HepG2 (cell line): Measurements from ENCODE around the gene WARS2. TPM values are rescaled to one million over a fixed set of nuclear protein-coding genes. Genes with fewer than 3 reads are reported as not detected.

Source experiments
- ATAC-seq: fragments of 200-7000 bp; cut with Tn5 transposase; 3 replicates; pipeline ENCODE4 v1.9.1; 2020; ENCODE audit warnings: mild to moderate bottlenecking, moderate library complexity
- BruUV-seq: library from RNA; stranded (reverse); fragments of 400-500 nt; replicated peaks from 2 replicates; lab custom pipeline; 2021; lab: Mats Ljungman, UMichigan
- CTCF ChIA-PET: fragments of 300-600 bp; formaldehyde crosslinking; extraction: SDS; loops from one replicate; lab custom pipeline; 2021; ENCODE audit warnings: low total read pairs, inconsistent platforms, low intra/inter-chr PET ratio; lab: Yijun Ruan, JAX
- POLR2A ChIA-PET: fragments of 350-600 bp; sonication (Branson Sonifier 250); formaldehyde crosslinking; loops from one replicate; lab custom pipeline; 2020; ENCODE audit warnings: antibody characterized with exemption, inconsistent platforms; lab: Yijun Ruan, JAX
- DNase-seq: peaks from one replicate; pipeline ENCODE4 v3.0.0-alpha.2; 2015; ENCODE audit warnings: low spot score
- FAIRE-seq: peaks from 3 replicates; lab custom pipeline; 2011; peaks lifted over from hg19 to GRCh38; lab: Jason Lieb, UNC
- H2AFZ ChIP-seq: one replicate; pipeline ENCODE4 v1.6.1; 2011; ENCODE audit warnings: low read length, inconsistent platforms
- H3K27ac ChIP-seq: fragments of 300-600 bp; 3 replicates; pipeline ENCODE4 v1.8.0; 2011; ENCODE audit warnings: mixed run types, mild to moderate bottlenecking, mixed read lengths, low read length, inconsistent platforms; ENCODE audit not compliant: insufficient read depth; ENCODE audit errors: extremely low read length
- H3K27me3 ChIP-seq, 2 experiments: fragments of 200-600 bp in 1 of 2; 2 replicates in 1 of 2; 3 replicates in 1 of 2; pipeline versions ENCODE4 v1.6.0 to v1.8.0; 2011; ENCODE audit warnings: low read length in 2 of 2, mild to moderate bottlenecking in 2 of 2, moderate library complexity in 2 of 2, inconsistent platforms in 1 of 2; ENCODE audit not compliant: insufficient read depth in 2 of 2, control insufficient read depth in 1 of 2
- H3K36me3 ChIP-seq, 2 experiments: fragments of 200-600 bp in 1 of 2; replicated peaks in 1 of 2; 2 replicates in 1 of 2; 3 replicates in 1 of 2; pipeline versions ENCODE4 v1.5.1 to v1.8.0; 2011; ENCODE audit warnings: low read length in 2 of 2, inconsistent platforms in 1 of 2; ENCODE audit not compliant: insufficient read depth in 2 of 2, control insufficient read depth in 1 of 2
- H3K4me1 ChIP-seq: 2 replicates; pipeline ENCODE4 v1.5.1; 2012; ENCODE audit warnings: low read length, inconsistent platforms; ENCODE audit not compliant: insufficient read depth
- H3K4me2 ChIP-seq: 2 replicates; pipeline ENCODE4 v1.6.0; 2011; ENCODE audit warnings: low read depth, low read length, inconsistent platforms
- H3K4me3 ChIP-seq, 3 experiments: fragments of 200-600 bp in 1 of 3; sonication (generic), shearing (Covaris generic) in 1 of 3; replicated peaks in 1 of 3; 2 replicates each; pipeline ENCODE4 v1.5.1; 2011 to 2016; ENCODE audit warnings: low read length in 3 of 3, inconsistent platforms in 2 of 3, low read depth in 2 of 3, mild to moderate bottlenecking in 2 of 3, control low read depth in 1 of 3, mixed read lengths in 1 of 3; ENCODE audit not compliant: insufficient read depth in 1 of 3
- H3K79me2 ChIP-seq: one replicate; pipeline ENCODE4 v1.6.1; 2011; ENCODE audit warnings: low read length, inconsistent platforms; ENCODE audit not compliant: insufficient read depth
- H3K9ac ChIP-seq: 2 replicates; pipeline ENCODE4 v1.6.0; 2011; ENCODE audit warnings: mild to moderate bottlenecking, low read depth, low read length, inconsistent platforms; ENCODE audit not compliant: insufficient read depth
- H3K9me3 ChIP-seq: 2 replicates; pipeline ENCODE4 v1.5.1; 2012; ENCODE audit warnings: mild to moderate bottlenecking, low read length
- H4K20me1 ChIP-seq: 2 replicates; pipeline ENCODE4 v1.6.0; 2011; ENCODE audit warnings: inconsistent platforms, mild to moderate bottlenecking, low read length, moderate library complexity; ENCODE audit not compliant: insufficient read depth
- BCLAF1 ChIP-seq: fragments of 450-650 bp; IDR thresholded peaks from 2 replicates; pipeline ENCODE4 v1.6.1; 2017; ENCODE audit warnings: mild to moderate bottlenecking
- DNMT1 ChIP-seq: sonication (generic); formaldehyde crosslinking; IDR thresholded peaks from 2 replicates; pipeline ENCODE4 v1.5.1; 2020; ENCODE audit warnings: mild to moderate bottlenecking, missing genetic modification reagents
- GLMP ChIP-seq: sonication (generic); formaldehyde crosslinking; IDR thresholded peaks from 2 replicates; pipeline ENCODE4 v1.9.0; 2021; ENCODE audit warnings: missing genetic modification reagents, mild to moderate bottlenecking, borderline replicate concordance
- HNRNPLL ChIP-seq: fragments of 200-400 bp; formaldehyde crosslinking; IDR thresholded peaks from 2 replicates; pipeline ENCODE4 v1.6.1; 2017; ENCODE audit warnings: mild to moderate bottlenecking, low read depth, low read length; ENCODE audit not compliant: poor library complexity, severe bottlenecking
- KDM6A ChIP-seq: IDR thresholded peaks from 2 replicates; pipeline ENCODE4 v1.6.1; 2016; ENCODE audit warnings: low read depth
- KLF9 ChIP-seq: IDR thresholded peaks from 2 replicates; pipeline ENCODE4 v1.6.1; 2016; ENCODE audit warnings: low read depth
- NPAS2 ChIP-seq: sonication (generic); formaldehyde crosslinking; IDR thresholded peaks from 2 replicates; pipeline ENCODE4 v1.8.0; 2022; ENCODE audit warnings: mild to moderate bottlenecking, missing genetic modification reagents, borderline replicate concordance
- ZNF17 ChIP-seq: sonication (generic); formaldehyde crosslinking; IDR thresholded peaks from 2 replicates; pipeline ENCODE4 v1.5.0; 2020; ENCODE audit warnings: mild to moderate bottlenecking, missing genetic modification reagents
- ZNF33A ChIP-seq: sonication (generic); formaldehyde crosslinking; IDR thresholded peaks from 2 replicates; pipeline ENCODE4 v1.5.1; 2020; ENCODE audit warnings: missing genetic modification reagents, mild to moderate bottlenecking, moderate library complexity, borderline replicate concordance
- WGBS: methylation state at CpG from one replicate; pipeline ENCODE4 v1.1.6; 2017; ENCODE audit warnings: low lambda C conversion rate; 5-methylcytosine and 5-hydroxymethylcytosine counted together
- in situ Hi-C: cut with HindIII; loops from 2 replicates; pipeline ENCODE4 v1.10.0; 2017; ENCODE audit warnings: low pct_unique_long_range_greater_than_20kb; ENCODE audit not compliant: extremely low pct_ligation_motif_present
- intact Hi-C: fragments of 100-400 bp; cut with micrococcal nuclease; formaldehyde crosslinking; loops from one replicate; pipeline ENCODE4 v1.10.0; 2022; ENCODE audit not compliant: unreplicated experiment
- polyA plus RNA-seq, 8 experiments: library from polyadenylated mRNA; depleted of rRNA in 3 of 8; stranded (reverse) in 7 of 8; unstranded in 1 of 8; fragments of >200 nt; fragmentation: Illumina TruSeq in 4 of 8; extraction: Trizol in 4 of 8; gene quantifications; 2 replicates each; pipeline versions ENCODE4 v1.2.1 to v1.2.3, GENCODE V29; 2011 to 2016; ENCODE audit warnings: low read depth in 4 of 8, missing spikeins in 1 of 8, mixed read lengths in 1 of 8; ENCODE audit not compliant: insufficient read depth in 1 of 8
- total RNA-seq, 5 experiments: library from RNA; depleted of rRNA; stranded (reverse); fragments of >200 nt; fragmentation: Illumina TruSeq; extraction: Trizol; gene quantifications; 2 replicates each; pipeline ENCODE4 v1.2.3, GENCODE V29; 2016; ENCODE audit warnings: low read depth in 1 of 5
- TF ChIP-seq, protein P1 (sequence below): sonication (generic); formaldehyde crosslinking; IDR thresholded peaks from 2 replicates; pipeline ENCODE4 v1.5.0; 2020; ENCODE audit warnings: missing genetic modification reagents, mild to moderate bottlenecking, borderline replicate concordance
- TF ChIP-seq, protein P2 (sequence below): sonication (generic); formaldehyde crosslinking; IDR thresholded peaks from 2 replicates; pipeline ENCODE4 v1.4.0; 2020; ENCODE audit warnings: missing genetic modification reagents
- TF ChIP-seq, protein P3 (sequence below): sonication (generic); formaldehyde crosslinking; IDR thresholded peaks from 2 replicates; pipeline ENCODE4 v1.8.1; 2023; ENCODE audit warnings: missing genetic modification reagents, mild to moderate bottlenecking, borderline replicate concordance
- TF ChIP-seq, protein P4 (sequence below): IDR thresholded peaks from 2 replicates; pipeline ENCODE4 v1.6.1; 2016; ENCODE audit warnings: low read depth, borderline replicate concordance

WARS2 gene
- total and polyA plus RNA-seq, 2 of the 13 experiments (the other 11 are each of a cell fraction or from before 2014, with no cell fraction given) = 12.4 to 18.8 TPM

GRCh38 chr1:118983558-118984041, 156.9 kb downstream of the WARS2 start:
- H3K9ac ChIP-seq = no peak overlapping the region
- H3K27me3 ChIP-seq = no peaks in the 10 kb centered on the region
- ATAC-seq = no peak
- no peaks in the 10 kb centered on the region for H4K20me1 ChIP-seq
- no peaks in the 10 kb centered on the region for H3K9me3 ChIP-seq
- no peaks in the 10 kb centered on the region for H3K36me3 ChIP-seq
- no peak overlapping the region for H3K4me3 ChIP-seq
- H3K4me2 ChIP-seq = no peak overlapping the region
- H2AFZ ChIP-seq = no peak overlapping the region
- intact Hi-C loops (no loop called here), in situ Hi-C loops (no loop called here)
- WGBS = 89% methylated on average over 22 of the region's 22 CpGs
- H3K4me1 ChIP-seq = no peaks in the 10 kb centered on the region
- POLR2A ChIA-PET = no interaction called here
- no TSS peak for BruUV-seq
- no peak for DNase-seq
- CTCF ChIA-PET = no interaction called here
- no peak for TF ChIP-seq KDM6A (CRISPR knock-in tag)
- no peak for TF ChIP-seq GLMP (CRISPR knock-in tag)
- TF ChIP-seq KLF9 = no peak
- TF ChIP-seq, protein P1, sequence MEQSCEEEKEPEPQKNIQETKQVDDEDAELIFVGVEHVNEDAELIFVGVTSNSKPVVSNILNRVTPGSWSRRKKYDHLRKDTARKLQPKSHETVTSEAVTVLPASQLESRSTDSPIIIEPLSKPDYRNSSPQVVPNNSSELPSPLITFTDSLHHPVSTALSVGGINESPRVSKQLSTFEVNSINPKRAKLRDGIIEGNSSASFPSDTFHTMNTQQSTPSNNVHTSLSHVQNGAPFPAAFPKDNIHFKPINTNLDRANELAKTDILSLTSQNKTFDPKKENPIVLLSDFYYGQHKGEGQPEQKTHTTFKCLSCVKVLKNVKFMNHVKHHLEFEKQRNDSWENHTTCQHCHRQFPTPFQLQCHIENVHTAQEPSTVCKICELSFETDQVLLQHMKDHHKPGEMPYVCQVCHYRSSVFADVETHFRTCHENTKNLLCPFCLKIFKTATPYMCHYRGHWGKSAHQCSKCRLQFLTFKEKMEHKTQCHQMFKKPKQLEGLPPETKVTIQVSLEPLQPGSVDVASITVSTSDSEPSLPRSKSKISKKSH (CRISPR knock-in tag) = no peak
- no peak for TF ChIP-seq ZNF17
- TF ChIP-seq, protein P2, sequence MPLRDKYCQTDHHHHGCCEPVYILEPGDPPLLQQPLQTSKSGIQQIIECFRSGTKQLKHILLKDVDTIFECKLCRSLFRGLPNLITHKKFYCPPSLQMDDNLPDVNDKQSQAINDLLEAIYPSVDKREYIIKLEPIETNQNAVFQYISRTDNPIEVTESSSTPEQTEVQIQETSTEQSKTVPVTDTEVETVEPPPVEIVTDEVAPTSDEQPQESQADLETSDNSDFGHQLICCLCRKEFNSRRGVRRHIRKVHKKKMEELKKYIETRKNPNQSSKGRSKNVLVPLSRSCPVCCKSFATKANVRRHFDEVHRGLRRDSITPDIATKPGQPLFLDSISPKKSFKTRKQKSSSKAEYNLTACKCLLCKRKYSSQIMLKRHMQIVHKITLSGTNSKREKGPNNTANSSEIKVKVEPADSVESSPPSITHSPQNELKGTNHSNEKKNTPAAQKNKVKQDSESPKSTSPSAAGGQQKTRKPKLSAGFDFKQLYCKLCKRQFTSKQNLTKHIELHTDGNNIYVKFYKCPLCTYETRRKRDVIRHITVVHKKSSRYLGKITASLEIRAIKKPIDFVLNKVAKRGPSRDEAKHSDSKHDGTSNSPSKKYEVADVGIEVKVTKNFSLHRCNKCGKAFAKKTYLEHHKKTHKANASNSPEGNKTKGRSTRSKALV = no peak
- no peak for TF ChIP-seq NPAS2 (CRISPR knock-in tag)
- TF ChIP-seq, protein P3, sequence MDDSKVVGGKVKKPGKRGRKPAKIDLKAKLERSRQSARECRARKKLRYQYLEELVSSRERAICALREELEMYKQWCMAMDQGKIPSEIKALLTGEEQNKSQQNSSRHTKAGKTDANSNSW (CRISPR knock-in tag) = no peak
- no peak for TF ChIP-seq ZNF33A
- TF ChIP-seq HNRNPLL = no peak
- no peak for TF ChIP-seq DNMT1 (CRISPR knock-in tag)
- TF ChIP-seq, protein P4, sequence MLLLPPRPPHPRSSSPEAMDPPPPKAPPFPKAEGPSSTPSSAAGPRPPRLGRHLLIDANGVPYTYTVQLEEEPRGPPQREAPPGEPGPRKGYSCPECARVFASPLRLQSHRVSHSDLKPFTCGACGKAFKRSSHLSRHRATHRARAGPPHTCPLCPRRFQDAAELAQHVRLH (CRISPR knock-in tag) = no peak
- no peak for TF ChIP-seq BCLAF1
- H3K79me2 ChIP-seq = no peaks in the 10 kb centered on the region
- FAIRE-seq = no peak
- no peak overlapping the region for H3K27ac ChIP-seq
